ENCODE measurements around the gene ZNF367. TPM values are rescaled to one million over a fixed set of nuclear protein-coding genes. Genes with fewer than 3 reads are reported as not detected.

ZNF367 gene
- total and polyA plus RNA-seq, 7 donors, result 0.28 to 3.5 (median 1.4) TPM

- no peaks in the 10 kb centered on the region for H3K27me3 ChIP-seq
- H3K4me1 ChIP-seq, result peaks cover 0 to 25% (median 12%) of the 10 kb centered on the region in 4 donors
- TF ChIP-seq CTCF (IDR thresholded peaks at IDR 0.05) (no peak), POLR2AphosphoS5 (IDR thresholded peaks at IDR 0.05) (peak in 2 of 4 donors; percentile 16 to 39), POLR2A (IDR thresholded peaks at IDR 0.05) (no peak)
- H3K9me3 ChIP-seq, result no peaks in the 10 kb centered on the region
- whole genome bisulfite sequencing, 2 donors, result 1 to 2% methylated on average over 73 of the region's 73 CpGs
- intact Hi-C loops (cut with DNase I), result loop anchor here (1.0 kb wide), 1 partner anchor 67 kb away; the partner anchor contains the start of gene HABP4
- DNase-seq, result peak; percentile 75
- peak within 1 kb of the TSS; percentile 86 to 88 (median 86) for H3K27ac ChIP-seq
- H3K4me3 ChIP-seq, result peak within 1 kb of the TSS; percentile 77 to 87 (median 80)
- no peaks in the 10 kb centered on the region for H3K36me3 ChIP-seq
Observed at GRCh38 chr9:96383165-96383942, 34.8 kb downstream of the ZNF367 start, which contains the start of gene SLC35D2. TSS of gene SLC35D2 (minus strand) at chr9:96383711. CDS start at chr9:96383634, 77 bp downstream.

- H3K36me3 ChIP-seq, result no peaks in the 10 kb centered on the region
- peak overlapping the region; percentile 86 to 88 (median 86) for H3K27ac ChIP-seq
- no peaks in the 10 kb centered on the region for H3K27me3 ChIP-seq
- intact Hi-C loops (cut with DNase I), result loop anchor here (1.0 kb wide), 1 partner anchor 67 kb away; the partner anchor contains the start of gene HABP4
- WGBS, 2 donors, result 19 to 48% methylated on average over 7 of the region's 7 CpGs
- TF ChIP-seq POLR2AphosphoS5 (IDR thresholded peaks at IDR 0.05) (no peak), EP300 (IDR thresholded peaks at IDR 0.05) (no peak), POLR2A (IDR thresholded peaks at IDR 0.05) (no peak), CTCF (IDR thresholded peaks at IDR 0.05) (no peak)
- peaks cover 0 to 30% (median 16%) of the 10 kb centered on the region in 4 donors for H3K4me1 ChIP-seq
- no peaks in the 10 kb centered on the region for H3K9me3 ChIP-seq
- DNase-seq, result no peak
- peak overlapping the region; percentile 77 to 87 (median 80) for H3K4me3 ChIP-seq
Observed at GRCh38 chr9:96382839-96383164, 35.4 kb downstream of the ZNF367 start.

- Histone ChIP-seq H3K4me3 (peak overlapping the region in 1 of 4 donors; percentile 77), H3K9me3 (no peaks in the 10 kb centered on the region), H3K36me3 (no peaks in the 10 kb centered on the region), H3K27me3 (no peaks in the 10 kb centered on the region), H3K4me1 (peaks cover 0 to 36% (median 23%) of the 10 kb centered on the region in 4 donors), H3K27ac (no peak overlapping the region)
- DNase-seq, result no peak
- no peak for TF ChIP-seq EP300 (IDR thresholded peaks at IDR 0.05)
- no peak for TF ChIP-seq POLR2AphosphoS5 (IDR thresholded peaks at IDR 0.05)
- no peak for TF ChIP-seq CTCF (IDR thresholded peaks at IDR 0.05)
- no peak for TF ChIP-seq POLR2A (IDR thresholded peaks at IDR 0.05)
- WGBS, 2 donors, result 44 to 69% methylated on average over 2 of the region's 2 CpGs
- intact Hi-C loops (cut with DNase I), result no loop called here
Observed at GRCh38 chr9:96382175-96382574, 36.0 kb downstream of the ZNF367 start.

GRCh38 chr9:96381696-96382095 is 36.5 kb downstream of the ZNF367 start:
- intact Hi-C loops (cut with DNase I), result no loop called here
- H3K36me3 ChIP-seq, result no peaks in the 10 kb centered on the region
- peaks cover 0 to 41% (median 26%) of the 10 kb centered on the region in 4 donors for H3K4me1 ChIP-seq
- WGBS, 2 donors, result 53 to 82% methylated on average over 4 of the region's 4 CpGs
- H3K4me3 ChIP-seq, result no peak overlapping the region
- no peaks in the 10 kb centered on the region for H3K9me3 ChIP-seq
- H3K27me3 ChIP-seq, result no peaks in the 10 kb centered on the region
- no peak overlapping the region for H3K27ac ChIP-seq
- no peak for TF ChIP-seq EP300 (IDR thresholded peaks at IDR 0.05)
- no peak for TF ChIP-seq POLR2AphosphoS5 (IDR thresholded peaks at IDR 0.05)
- TF ChIP-seq POLR2A (IDR thresholded peaks at IDR 0.05), result no peak
- TF ChIP-seq CTCF (IDR thresholded peaks at IDR 0.05), result no peak
- peak; percentile 40 for DNase-seq

Measured in sigmoid colon (tissue), 7 donors.